Mesenteric fat pad (tissue), 1 donor: ENCODE data around the gene HOOK2. TPM values are rescaled to one million over a fixed set of nuclear protein-coding genes. Genes with fewer than 3 reads are reported as not detected.

Source experiments
- DNase-seq: peaks from one replicate; pipeline ENCODE4 v3.0.0-alpha.2; 2020; ENCODE audit warnings: low spot score
- total RNA-seq: library from RNA; stranded (reverse); fragmentation: NEBNext Ultra II Directional; extraction: Animal tissue kit (Norgen Biotek cat#: 25700); gene quantifications from one replicate; pipeline ENCODE4 v1.2.1, GENCODE V29; 2021
- donor health status: DM: yes; HTN: yes; CAD: no.

The HOOK2 gene
- total RNA-seq, 1 donor from 2014 or later = 57.7 TPM

DNA sequence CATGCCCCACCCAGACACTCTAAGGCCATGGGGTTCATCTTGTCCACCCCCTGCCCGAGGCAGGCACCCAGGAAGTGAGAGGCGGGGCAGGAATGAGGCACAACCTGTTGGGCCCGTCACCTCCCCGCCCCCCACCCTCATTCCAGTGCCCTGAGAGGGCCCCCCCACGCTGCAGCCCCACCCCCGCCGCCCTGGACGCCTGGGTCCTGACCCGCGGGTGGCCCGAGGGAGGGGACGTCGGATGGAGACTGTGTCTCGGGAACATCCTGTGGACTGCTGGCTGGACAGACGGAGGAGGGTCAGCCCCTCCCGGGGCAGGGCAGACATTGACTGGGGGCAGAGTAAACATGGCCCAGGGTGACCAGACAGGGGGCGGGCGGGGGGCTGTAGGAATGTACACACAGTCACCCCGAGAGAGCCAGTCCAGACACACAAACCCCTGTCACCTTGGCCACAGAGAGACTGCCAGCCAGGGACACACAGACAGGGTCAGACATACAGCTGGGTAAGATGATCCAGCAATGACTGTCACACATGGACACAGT is 8.6 kb upstream of the HOOK2 start:
- DNase-seq = no peak

DNA sequence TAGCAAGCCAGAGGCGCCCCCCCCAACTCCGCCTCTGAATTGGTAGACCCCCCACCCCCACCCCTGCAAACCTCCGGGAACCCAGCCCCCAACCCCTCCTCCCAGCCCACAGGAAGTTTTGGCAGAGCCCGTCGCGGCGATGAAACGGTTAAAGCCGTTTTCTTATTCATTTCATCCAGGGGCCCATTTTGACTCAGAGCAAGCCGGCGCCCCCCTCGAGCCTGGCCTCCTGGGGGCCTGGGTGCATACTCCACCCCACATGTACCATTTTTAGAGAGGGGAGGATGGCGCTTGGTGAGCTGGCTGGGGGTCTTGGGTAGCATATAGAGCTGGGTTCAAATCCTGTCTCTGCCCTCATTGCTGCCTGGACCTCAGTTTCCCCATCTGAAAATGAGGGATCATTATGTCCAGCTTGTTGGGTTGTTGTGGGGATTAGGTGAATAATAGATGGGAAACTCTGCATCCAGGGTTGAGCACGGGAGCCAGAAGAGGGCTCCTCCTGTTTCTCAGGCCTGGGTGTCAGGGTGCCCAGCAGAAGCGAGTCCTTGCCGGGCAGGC is 8.0 kb upstream of the HOOK2 start:
- DNase-seq = no peak

DNA sequence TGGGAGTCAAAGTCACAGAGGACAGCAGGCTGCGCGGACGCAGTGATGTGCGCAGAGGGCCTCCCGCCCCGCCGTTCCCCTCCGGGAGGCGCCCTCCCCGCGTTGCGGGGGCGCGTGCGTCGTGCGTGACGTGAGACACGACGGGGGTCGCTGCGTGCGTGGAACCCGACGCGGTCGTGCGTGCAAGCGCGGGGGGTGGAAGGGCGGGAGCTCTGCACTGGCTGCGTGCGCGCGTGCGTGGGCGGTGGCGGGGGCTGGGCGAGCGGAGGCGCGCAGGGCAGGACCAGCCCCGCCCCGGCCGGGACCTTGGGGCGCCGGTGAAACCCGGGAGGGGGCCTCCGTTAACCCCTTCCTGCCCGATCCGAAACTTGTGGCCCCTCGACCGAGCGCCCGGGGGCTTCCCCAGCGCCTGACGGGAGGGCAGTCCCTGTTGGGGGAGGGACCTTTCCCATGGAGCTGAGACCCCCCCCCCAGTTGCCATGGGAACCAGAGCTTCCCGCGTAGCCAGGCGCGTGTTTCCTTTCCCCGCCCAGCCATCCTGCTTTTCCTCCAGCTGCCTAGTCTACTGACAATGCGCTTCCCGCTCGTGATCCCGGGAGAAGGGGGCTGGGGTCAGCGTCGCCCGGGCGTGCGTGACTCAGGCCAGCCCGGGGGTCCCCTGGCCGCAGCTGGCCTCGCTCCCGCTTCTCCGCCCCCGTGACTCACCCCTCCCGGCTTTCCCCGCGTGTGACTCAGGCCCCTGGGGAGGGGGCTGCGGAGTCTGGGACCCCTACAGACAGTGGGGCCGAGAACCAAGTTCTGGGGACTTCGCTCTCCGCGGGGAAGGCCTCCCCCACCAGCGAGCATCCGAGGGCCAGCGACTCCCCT is 7.3 kb upstream of the HOOK2 start:
- DNase-seq = peak; percentile 98

DNA sequence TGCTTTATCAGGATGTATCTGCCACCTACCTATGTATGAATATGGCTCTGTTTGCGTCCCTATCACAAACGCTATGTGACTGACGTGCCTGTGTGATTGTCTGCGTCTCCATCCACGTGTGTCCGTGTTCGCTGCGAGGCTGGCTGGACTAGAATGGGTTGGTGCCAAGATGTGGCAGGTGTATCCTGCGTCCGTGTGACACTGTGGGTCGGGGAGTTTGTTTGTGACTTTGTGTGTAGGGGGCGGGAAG is 6.7 kb upstream of the HOOK2 start:
- DNase-seq = no peak

DNA sequence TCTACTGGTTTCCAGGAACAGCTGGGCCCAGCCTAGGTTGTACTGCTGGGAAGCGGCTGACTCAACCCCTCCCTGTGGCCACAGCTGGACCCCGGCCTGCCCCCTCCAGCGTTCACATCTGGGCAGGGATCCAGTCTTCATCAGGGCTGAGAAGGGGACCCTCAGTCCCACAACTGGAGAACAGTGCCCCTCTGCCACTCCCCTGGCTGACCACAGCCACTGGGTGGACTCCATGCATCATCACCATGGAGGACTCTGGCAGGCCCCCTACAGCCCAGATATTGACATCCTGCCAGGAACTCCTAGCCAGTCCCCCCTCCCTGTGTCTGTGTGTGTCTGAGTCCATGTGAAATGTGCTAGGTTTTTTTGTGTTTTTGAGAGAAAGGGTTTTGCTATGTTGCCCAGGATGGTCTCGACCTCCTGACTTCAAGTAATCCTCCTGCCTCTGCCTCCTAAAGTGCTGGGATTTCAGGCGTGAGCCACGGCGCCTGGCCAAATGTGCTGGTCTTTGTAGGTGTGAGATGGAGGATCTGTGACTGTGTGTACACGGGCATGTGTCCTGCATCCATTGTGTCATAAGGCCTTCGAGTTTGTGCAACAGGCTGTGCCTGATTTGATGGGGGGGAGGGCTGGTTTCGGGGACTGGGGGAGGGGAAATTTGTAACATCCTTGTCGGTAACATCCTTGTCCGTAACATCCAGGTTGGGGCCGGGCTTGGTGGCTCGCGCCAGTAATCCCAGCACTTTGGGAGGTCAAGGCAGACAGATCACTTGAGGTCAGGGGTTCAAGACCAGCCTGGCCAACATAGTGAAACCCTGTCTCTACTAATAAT is 4.0 kb upstream of the HOOK2 start:
- DNase-seq = peak; percentile 93

DNA sequence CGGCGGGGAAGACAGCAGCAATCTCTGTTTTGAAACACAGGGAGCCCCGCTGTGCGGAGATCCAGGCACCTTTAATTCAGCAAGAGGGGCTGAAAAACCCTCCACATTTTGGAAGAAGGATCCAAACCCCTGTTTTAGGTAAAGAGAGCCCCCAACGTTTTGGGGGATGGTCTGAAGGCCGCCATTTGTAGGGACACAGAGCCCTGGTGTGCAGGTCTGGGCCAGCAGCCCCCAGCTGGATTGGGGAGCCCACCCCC is 3.5 kb upstream of the HOOK2 start:
- DNase-seq = no peak

DNA sequence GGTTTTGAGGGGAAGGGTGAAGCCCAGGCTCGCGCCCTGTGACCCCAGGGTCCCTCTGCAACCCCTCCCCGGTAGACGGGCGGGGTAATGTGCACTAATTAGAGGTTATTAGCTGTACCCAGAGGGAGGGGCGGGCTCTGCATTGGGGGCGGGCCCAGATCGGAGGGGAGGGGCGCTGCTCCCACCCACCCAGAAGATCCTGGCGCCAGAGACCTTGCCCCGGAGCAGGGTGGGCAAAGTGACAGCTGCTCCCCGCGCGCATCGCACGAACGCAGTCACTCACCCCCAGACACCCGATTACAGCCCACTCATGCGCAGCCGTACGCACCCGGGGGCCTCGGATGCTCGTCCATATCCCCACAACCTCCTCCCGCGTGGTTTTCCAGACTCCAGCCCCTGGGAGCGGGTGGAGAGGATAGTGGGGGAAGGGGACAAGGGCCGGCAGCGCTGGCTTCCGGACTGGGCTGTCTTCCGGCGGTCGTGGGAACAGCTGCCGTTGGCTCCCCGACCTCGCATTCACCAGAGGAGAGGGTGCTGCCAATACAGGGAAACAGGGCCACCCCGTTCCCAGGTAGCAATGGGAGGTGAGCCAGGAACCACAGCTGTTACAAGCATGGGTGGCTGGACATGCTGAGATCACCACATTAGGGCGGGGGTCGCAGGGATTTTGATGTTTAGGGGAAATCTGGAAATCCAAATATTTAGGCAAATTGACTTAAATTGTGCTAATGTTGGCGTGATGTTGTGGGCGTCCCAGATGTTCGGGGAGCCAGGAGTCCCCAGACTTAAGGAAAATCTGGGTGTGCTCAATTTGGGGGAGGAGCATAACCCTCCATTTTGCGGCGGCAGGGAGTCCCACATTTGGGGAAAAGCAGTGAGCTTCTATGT is 2.9 kb upstream of the HOOK2 start:
- peak; percentile 91 for DNase-seq

DNA sequence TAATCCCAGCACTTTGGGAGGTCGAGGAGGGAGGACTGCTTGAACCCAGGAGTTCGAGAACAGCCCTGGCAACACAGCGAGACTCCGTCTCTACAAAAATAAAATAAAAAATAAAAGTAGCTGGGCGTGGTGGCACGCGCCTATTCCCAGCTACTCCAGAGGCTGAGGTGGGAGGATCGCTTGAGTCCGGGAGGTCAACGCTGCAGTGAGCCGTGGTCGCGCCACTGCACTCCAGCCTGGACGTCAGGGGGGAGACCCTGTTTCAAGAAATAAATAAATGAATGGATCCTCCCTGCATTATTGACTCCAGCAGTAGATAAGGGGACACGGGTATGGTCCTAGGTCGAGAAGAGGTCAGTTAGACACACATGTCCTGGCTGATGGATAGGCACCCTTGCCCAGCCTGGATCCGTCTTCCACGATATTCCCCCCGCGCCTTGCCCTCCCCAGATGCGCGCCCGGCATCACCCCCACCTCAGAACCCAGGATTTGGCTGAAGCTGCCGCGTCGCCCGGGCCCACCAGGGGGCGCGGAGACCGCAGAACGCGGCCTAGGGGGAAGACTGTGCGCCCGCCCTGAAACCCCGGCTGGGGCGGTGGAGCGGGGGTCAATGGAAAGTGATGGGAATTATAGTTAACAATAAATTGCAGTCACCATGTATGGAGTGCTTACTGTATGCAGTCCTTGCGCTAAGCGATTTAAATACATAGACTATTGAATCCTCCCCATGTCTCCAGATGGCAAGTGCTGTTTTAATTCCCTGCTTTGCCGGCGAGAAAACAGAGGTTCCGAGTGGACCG is 2.1 kb upstream of the HOOK2 start:
- DNase-seq = peak; percentile 96

DNA sequence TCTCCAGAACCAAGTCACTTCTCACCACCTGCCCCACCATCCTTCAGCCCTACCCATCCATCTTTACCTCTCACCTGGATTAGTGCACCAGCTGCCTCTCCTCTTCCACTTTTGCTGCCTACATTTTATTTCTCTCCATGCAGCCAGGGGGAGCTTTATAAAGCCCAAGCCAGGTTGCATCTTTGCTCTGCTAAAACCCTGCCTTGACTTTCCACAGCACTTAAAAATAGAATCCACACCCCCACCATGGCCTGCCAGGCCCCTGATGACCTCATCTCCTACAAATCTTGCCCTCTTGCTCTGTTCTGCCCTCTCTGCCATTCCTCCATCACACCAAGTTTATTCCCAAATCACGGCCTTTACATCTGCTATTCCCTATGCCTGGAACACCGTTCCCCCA is 1.8 kb downstream of the HOOK2 start:
- DNase-seq = no peak

DNA sequence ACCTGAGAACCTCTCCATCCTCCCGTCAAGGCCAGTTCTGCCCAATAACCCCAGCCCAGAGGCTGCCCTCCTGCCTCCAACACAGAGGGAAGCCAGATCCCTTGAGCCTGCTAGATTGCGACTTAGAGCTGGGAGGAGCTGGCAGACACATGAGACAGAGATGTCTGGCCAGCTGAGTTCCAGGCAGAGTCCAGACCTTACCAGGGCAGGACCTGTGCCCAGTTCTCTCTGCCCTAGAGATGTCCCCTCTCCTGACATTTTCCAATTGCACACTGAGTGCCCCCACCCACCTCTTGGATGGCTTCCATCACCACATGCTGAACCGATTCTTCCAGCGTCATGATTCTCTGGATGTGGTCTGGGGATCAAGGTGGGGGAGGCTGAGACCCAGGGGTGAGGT is 3.0 kb downstream of the HOOK2 start:
- DNase-seq = no peak

DNA sequence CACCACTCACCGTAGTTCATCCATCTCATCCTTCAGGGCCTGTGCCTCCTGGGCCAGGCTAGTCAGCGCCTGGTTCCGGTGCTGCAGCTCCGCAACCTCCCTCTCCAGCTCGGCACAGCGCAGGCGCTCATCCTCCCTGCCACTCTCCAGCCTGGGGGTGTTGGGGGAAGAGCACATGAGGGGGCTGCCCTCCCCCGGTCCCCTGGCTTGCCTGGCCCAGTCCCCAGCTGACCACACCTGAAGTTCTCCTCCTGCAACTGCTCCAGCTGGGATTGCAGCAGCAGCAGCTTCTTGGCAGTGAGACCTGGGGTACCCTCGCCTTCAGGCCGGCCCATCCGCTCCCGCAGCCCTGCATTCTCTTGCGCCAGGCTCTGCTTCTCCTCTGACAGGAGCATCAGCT is 4.4 kb downstream of the HOOK2 start:
- no peak for DNase-seq

DNA sequence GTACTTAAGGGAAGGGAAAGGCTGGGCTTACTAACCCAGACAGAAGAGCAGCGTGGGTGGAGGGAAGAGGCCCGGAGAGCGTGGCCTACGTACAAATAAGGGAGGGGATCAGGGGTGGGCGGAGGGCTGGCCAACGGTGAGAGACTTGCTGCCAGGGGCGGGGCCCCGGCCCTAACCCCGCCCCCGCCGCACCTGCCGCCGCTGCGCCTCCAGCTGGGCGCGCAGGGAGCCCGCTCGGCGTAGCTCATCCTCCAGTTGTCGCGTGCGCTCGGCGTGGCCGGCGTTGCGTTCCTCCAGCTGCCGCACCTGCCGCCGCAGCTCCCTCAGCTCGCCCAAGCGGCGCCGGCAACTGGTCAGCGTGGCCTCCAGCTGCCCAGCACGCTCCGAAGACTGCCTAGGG is 5.7 kb downstream of the HOOK2 start:
- DNase-seq = no peak

DNA sequence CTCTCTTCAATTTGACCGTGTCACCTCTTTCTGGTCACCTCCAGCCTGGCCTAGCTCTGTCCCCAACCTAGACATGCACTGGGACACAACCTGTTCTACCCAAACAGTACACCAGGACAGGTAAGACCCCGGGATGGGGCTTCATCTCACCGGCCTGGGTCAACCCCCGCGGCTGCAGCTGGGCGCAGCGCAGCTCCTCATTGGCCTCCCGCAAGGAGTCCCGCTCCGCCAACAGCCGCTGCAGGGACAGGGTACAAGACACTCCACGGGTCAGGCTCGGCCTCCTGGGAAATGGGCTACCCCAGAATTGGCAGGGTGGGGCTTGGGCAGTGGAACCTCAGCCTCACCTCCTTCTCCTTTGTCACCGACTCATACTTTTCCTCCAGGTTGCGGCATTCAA is 7.7 kb downstream of the HOOK2 start:
- DNase-seq = no peak

DNA sequence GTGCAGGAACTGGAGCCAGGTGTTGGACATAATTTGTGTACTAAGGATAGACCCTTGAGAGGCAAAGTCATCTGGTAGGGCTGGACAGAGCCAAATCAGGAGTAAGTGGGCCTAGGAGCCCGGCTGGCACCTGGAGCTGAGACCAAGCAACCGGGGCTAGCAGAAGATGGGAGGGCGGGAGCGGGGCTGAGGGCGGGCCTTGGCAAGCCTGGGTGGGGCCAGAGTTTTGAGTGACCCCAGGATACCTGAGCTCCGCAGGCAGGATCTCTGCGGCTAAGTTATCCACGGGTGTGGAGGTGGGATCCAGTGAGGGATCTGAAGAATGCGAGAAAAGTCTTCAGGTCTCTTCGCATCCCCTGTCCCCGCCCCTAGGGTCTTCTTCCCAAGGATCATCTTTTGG is 8.2 kb downstream of the HOOK2 start:
- no peak for DNase-seq

DNA sequence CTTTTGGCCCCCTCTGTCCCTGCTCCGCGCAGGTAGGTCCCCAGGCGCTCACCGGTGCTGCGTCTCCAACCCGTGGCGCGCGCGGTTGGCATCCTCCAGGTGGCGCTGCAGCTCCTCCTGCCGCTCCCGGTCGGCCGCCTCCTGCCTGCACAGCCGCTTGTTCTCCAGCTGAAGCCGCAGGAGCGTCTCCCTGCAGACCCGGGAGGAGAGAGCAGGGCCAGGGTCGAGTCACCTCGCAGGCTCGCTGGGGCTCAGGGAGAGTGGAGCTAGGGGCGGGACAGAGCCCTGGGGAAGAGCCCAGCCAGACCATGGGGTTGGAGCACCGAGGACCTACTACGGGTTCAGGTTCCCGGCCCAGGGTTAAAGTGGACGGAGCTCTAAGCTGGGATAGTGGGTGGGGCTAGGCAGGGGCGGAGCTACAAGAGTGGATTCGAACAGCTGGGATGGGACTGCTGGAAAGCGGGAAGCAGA is 9.3 kb downstream of the HOOK2 start:
- DNase-seq = peak; percentile 94

DNA sequence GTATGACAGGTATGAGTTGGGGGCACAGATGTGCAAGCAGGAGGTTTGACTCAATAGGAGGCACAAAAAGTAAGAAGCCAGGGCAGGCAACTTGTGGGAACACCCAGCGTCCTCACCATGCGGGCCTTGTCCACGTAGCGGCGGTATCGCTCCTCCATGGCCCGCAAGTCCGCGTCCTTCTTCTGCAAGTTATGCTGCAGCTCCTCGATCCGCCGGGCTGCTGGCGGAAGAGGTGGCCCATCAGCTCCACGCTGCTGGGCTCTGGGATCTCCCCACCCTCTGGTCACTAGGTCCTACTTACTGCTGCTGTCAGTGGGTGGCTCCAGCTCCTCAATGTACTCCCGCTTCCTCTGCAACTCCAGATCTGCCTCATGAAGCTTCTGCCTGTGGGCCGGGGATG is 10.7 kb downstream of the HOOK2 start:
- no peak for DNase-seq

DNA sequence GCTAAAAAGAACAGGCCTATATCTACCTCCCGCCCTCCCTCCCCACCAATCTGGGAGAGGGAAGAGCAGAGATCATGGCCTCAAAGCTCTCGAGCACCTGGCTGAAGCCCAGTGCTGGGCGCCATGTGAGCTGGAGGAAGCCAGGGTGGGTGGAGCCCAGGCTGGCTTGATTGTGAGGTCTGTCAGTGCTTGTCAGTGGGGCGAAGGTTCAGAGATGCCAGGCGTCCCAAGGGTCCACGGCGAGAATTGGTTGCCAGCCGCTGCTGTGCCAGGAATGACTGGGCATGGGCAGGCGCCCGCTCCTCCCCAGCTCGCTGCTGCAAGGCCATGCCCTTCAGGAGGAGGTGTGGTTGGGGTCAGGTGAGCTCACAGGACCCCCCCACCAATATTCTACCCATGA is 12.3 kb downstream of the HOOK2 start:
- DNase-seq = no peak

DNA sequence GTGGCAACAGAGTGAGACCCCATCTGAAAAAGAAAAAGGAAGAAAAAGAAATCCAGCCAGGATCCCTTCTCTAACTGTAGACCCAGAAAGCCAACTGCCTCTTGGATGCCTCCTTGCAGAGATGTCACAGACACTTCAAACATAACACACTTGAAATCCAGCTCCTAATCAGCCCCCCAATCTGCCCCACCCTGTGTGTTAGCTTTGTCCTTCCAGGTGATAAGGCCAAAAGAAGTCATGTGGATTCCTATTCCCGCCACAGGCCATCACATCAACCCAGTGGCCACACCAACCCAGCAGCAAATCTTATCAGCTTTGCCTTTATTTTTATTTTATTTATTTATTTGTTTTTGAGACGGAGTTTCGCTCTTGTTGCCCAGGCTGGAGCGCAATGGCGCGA is 15.7 kb downstream of the HOOK2 start:
- DNase-seq = no peak

DNA sequence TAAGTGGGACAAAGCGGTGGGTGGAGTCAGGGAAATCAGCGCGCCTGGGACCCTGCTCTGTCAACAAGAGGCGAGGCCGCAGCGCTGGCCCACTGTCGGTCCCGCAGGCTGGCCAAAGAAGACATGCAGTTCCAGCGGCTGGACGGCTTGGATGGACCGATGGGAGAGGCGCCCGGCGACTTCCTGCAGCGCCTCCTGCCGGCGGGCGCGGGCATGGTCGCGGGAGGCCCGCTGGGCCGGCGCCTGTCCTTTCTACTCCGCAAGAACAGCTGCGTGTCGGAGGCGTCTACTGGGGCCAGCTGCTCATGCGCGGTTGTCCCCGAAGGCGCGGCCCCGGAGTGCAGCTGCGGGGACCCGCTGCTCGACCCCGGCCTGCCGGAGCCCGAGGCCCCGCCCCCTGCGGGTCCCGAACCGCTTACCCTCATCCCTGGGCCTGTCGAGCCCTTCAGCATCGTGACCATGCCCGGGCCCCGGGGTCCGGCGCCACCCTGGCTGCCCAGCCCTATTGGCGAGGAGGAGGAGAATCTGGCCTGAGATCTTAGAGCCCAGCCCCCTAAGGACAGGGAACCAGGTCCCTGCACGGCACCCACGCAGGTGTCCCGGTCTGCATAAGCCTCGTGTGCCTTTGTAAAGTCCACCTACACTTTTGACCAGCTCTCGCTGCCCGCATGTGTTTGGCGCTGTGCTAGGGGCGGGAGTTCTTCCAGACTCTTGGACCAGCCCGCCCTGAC is 17.6 kb downstream of the HOOK2 start:
- peak; percentile 93 for DNase-seq
